Fibroblast of skin of back (primary cell): Measurements from ENCODE around the gene MAPK14.
A peak's percentile ranks its signal among the peaks of the same experiment; 100 is the strongest.

Experiments
- DNase-seq: peaks from one replicate; pipeline ENCODE4 v3.0.0-alpha.2; 2013

Gene MAPK14

GRCh38 chr6:36104836-36105235 is 77.2 kb downstream of the MAPK14 start:
- DNase-seq = no peak

GRCh38 chr6:36109092-36109491 is 81.5 kb downstream of the MAPK14 start:
- no peak for DNase-seq

GRCh38 chr6:36110050-36110449 is 82.4 kb downstream of the MAPK14 start:
- no peak for DNase-seq

- DNase-seq = no peak
Observed at GRCh38 chr6:36110863-36111262, 83.3 kb downstream of the MAPK14 start.

GRCh38 chr6:36111526-36111925 is 83.9 kb downstream of the MAPK14 start:
- no peak for DNase-seq

GRCh38 chr6:36113049-36113448 is 85.4 kb downstream of the MAPK14 start:
- DNase-seq = peak; percentile 28

- no peak for DNase-seq
Observed at GRCh38 chr6:36113703-36114102, 86.1 kb downstream of the MAPK14 start.

- DNase-seq = no peak
Observed at GRCh38 chr6:36114798-36115408, 87.3 kb downstream of the MAPK14 start.

- DNase-seq = no peak
Observed at GRCh38 chr6:36115412-36115811, 87.8 kb downstream of the MAPK14 start.

- no peak for DNase-seq
Observed at GRCh38 chr6:36116066-36116864, 88.7 kb downstream of the MAPK14 start.

- DNase-seq = no peak
Observed at GRCh38 chr6:36116943-36117342, 89.3 kb downstream of the MAPK14 start.

GRCh38 chr6:36117658-36118549 is 90.3 kb downstream of the MAPK14 start:
- no peak for DNase-seq

GRCh38 chr6:36118550-36119107 is 91.0 kb downstream of the MAPK14 start:
- no peak for DNase-seq

- DNase-seq = no peak
Observed at GRCh38 chr6:36119209-36119608, 91.6 kb downstream of the MAPK14 start.

- no peak for DNase-seq
Observed at GRCh38 chr6:36120018-36120417, 92.4 kb downstream of the MAPK14 start.

- no peak for DNase-seq
Observed at GRCh38 chr6:36120539-36120938, 92.9 kb downstream of the MAPK14 start.

- peak; percentile 44 for DNase-seq
Observed at GRCh38 chr6:36120979-36121786, 93.6 kb downstream of the MAPK14 start.

GRCh38 chr6:36121787-36122494 is 94.3 kb downstream of the MAPK14 start:
- no peak for DNase-seq

- DNase-seq = no peak
Observed at GRCh38 chr6:36122495-36123269, 95.1 kb downstream of the MAPK14 start.
